Measurements from ENCODE around the gene FAM216B.

The FAM216B gene

GRCh38 chr13:42781352-42781751 is at the start of gene FAM216B:
Gene FAM216B, plus strand, starts transcription at chr13:42781584. Its CDS starts 2,484 bp downstream, at chr13:42784068.
- H3K27ac ChIP-seq, result no peak within 1 kb of the TSS
- TF ChIP-seq CTCF (conservative IDR thresholded peaks at IDR 0.05) (no peak), ZFX (IDR thresholded peaks at IDR 0.05) (no peak)

DNA sequence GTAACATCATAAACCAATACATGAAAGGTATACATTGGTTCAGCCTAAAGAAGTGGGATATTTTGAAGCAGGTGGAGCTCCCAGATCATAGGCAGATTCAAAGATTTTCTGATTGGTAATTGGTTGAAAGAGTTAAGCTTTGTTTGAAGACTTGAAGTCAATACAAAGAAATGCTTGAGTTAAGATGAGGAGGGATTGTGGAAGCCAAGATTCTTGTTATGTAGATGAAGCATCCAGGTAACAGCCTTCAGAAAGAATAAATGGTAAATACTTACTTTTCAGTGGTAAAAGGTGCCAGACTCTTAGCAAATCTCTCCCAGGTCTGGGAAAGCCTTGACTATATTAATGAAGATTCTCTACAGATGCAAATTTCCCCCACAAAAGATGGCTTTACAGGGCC is 49.3 kb upstream of the FAM216B start:
- no peak for TF ChIP-seq CTCF (conservative IDR thresholded peaks at IDR 0.05)
- TF ChIP-seq ZFX (IDR thresholded peaks at IDR 0.05), result no peak
- no peak overlapping the region for H3K27ac ChIP-seq

DNA sequence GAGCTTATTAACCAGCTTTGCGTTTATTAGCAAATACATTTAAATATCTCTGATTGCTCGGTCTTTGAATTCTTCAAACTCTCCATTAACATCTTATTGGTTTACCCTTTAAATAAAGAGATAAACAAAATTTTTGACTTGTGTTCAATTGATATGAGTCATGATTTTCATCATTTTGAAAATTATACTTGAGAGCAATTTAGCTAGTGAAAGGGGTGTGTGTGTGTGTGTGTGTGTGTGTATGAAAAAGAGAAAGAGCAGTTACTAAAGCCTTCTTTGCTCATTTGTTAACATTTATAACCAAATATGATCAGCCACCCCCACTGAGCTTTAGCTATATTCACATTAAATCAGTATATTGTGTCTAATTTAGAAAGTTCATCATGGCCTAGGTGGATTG is 48.3 kb upstream of the FAM216B start:
- no peak for TF ChIP-seq ZFX (IDR thresholded peaks at IDR 0.05)
- no peak for TF ChIP-seq CTCF (conservative IDR thresholded peaks at IDR 0.05)
- no peak overlapping the region for H3K27ac ChIP-seq

DNA sequence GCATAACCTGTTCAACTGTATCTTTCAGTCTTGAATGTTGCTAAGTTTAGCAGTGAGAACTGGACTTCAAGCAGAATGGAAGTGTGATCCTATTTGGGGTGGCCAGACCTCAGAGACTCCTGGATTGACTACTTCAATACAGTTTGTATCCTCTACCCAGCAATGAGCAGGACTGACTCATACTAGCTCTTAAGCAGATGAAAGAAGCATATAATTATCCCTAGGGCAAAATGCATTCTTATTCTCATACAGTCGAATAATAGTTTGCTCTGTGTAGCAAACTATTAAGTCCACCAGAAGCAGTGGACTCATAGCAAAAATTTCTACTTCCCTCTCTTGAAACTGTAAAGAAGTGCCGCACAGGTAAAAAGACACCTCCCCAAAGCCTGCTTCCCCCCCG is 46.4 kb upstream of the FAM216B start:
- H3K27ac ChIP-seq, result no peak overlapping the region
- no peak for TF ChIP-seq ZFX (IDR thresholded peaks at IDR 0.05)
- TF ChIP-seq CTCF (conservative IDR thresholded peaks at IDR 0.05), result no peak

DNA sequence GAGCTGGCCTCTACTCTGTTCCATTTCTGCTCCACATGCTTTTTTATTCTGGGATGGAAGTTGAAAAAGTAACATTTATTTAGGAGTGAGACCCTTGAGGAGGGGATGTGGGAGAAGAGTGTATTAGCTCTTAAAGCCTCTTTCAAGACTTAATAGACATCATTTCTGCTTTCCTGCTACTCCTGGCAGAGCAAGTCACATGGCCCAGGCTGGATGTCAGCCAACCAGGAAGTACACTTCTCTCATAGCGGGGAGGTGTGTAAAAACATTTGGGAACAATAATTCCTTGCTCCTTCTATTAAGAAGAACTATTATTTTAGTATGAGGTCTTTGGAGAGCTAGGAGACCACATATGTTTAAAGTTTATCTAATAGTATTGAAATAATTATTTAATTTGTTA is 40.6 kb upstream of the FAM216B start:
- TF ChIP-seq ZFX (IDR thresholded peaks at IDR 0.05), result no peak
- TF ChIP-seq CTCF (conservative IDR thresholded peaks at IDR 0.05), result no peak
- H3K27ac ChIP-seq, result no peak overlapping the region

DNA sequence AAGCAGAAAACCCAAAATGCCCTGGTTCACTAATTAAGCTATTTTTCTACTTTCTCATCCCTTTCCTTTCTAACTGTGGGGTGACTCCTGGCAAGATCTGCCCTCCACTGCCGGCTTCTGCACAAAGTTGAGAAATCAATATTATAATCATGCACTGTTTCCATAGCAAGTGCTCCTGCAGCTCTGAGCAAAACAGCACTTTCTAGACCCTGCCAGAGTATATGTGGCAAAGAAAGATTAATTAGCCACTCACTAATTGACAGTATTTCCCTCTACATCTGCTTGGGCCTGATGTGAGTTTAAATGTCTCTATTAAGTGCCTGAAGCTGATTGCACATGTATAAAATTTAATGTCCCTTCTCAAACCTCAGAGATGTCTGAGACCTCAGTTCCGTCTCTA is 39.5 kb upstream of the FAM216B start:
- no peak overlapping the region for H3K27ac ChIP-seq
- TF ChIP-seq CTCF (conservative IDR thresholded peaks at IDR 0.05) (no peak), ZFX (IDR thresholded peaks at IDR 0.05) (no peak)

- no peak overlapping the region for H3K27ac ChIP-seq
- TF ChIP-seq ZFX (IDR thresholded peaks at IDR 0.05) (no peak), CTCF (conservative IDR thresholded peaks at IDR 0.05) (no peak)
Observed at GRCh38 chr13:42745655-42746054, 35.7 kb upstream of the FAM216B start.
